GM12874 (cell line): ENCODE results near the gene DARS2.

ENCODE experiments used
- CTCF ChIP-seq: IDR thresholded peaks from 2 replicates; pipeline ENCODE4 v1.5.1; 2011; ENCODE audit warnings: low read depth, mild to moderate bottlenecking, control low read depth, low read length, moderate library complexity; ENCODE audit not compliant: insufficient read depth

Gene DARS2, protein sequence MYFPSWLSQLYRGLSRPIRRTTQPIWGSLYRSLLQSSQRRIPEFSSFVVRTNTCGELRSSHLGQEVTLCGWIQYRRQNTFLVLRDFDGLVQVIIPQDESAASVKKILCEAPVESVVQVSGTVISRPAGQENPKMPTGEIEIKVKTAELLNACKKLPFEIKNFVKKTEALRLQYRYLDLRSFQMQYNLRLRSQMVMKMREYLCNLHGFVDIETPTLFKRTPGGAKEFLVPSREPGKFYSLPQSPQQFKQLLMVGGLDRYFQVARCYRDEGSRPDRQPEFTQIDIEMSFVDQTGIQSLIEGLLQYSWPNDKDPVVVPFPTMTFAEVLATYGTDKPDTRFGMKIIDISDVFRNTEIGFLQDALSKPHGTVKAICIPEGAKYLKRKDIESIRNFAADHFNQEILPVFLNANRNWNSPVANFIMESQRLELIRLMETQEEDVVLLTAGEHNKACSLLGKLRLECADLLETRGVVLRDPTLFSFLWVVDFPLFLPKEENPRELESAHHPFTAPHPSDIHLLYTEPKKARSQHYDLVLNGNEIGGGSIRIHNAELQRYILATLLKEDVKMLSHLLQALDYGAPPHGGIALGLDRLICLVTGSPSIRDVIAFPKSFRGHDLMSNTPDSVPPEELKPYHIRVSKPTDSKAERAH

DNA sequence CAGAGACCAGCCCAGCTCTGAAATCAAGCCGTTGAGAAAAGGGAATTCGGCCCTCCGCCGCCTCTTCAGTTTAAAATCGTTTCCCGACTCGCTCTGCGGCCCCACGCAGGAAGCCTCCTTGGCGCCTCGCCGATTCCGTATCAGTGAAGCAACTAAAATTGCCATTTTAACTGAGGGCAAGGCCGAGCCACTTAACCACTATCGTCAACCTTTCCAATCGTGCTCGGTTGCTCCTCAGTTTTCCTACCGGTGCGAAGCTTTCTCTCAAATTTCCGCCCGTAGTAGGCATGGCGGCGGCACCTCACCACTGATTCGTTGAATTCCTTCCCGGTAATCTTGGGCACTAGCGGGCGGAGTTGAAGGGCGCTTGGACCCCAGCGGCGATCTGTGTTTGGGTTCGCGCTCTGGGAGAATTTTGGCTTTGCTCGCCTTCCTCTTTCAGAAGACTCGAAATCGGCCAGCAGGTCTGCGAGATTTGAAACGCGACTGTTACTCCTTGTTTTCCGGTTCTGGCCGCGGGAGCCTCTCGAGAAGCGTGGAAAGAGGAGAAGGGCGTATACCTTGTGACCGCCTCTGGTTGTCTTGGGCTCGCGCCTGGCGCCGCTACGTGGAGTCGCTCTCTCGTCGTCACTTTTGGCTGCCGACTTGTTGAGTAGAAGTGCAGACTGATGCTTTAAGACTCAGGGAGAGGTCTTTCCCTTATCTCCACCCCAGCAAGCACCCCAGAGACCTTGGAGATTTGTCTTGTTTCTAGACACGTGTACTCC lies at the start of gene DARS2, which contains the start of gene CENPL:
Gene DARS2, plus strand, starts transcription at position 359 of the 767 bp plus-strand sequence. CDS start 557 bp downstream, outside the sequence.
Gene CENPL, minus strand, starts transcription at position 569 of the 767 bp plus-strand sequence. CDS start 13,584 bp downstream, outside the sequence.
- TF ChIP-seq CTCF, result no peak

DNA sequence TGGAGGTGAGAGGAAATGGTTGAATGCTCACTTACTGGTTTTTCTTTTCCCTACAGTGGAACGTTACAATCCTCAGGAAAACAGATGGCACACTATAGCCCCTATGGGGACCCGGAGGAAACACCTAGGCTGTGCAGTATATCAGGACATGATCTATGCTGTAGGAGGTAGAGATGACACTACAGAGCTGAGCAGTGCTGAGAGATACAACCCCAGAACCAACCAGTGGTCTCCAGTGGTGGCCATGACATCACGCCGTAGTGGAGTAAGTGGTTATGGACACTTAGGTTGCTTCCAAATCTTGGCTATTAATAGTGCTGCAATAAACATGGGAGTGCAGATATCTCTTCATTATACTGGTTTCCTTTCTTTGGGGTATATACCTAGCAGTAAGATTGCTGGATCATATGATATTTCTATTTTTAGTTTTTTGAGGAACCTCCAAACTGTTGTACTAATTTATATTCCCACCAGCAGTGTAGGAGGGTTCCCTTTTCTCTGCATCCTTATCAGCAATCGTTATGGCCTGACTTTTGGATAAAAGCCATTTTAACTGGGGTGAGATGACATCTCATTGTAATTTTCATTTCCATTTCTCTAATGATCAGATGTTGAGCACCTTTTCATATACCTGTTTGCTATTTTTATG lies 48.8 kb upstream of the DARS2 start:
- TF ChIP-seq CTCF, result no peak

DNA sequence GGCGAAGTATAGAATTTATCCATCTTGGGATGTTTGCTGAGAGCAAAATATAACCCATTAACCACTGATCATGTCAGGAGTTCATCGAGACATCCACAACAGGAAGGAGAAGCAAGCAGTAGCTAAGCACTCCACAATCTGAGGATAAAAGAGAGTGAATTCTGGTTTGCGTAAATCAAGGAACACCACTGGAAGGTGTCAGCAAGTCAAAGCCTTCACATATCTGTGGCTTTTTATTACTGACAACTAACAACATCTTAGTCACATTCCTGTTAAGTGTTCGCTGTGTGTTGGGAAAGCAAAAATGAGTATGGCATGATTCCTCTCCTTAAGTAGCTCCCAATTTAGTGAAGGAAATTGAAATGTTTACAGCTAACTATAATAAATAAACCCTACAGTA lies 44.5 kb upstream of the DARS2 start:
- no peak for TF ChIP-seq CTCF

- TF ChIP-seq CTCF, result no peak
These were observed 39.5 kb upstream of the DARS2 start for GRCh38 chr1:173784997-173785396.

DNA sequence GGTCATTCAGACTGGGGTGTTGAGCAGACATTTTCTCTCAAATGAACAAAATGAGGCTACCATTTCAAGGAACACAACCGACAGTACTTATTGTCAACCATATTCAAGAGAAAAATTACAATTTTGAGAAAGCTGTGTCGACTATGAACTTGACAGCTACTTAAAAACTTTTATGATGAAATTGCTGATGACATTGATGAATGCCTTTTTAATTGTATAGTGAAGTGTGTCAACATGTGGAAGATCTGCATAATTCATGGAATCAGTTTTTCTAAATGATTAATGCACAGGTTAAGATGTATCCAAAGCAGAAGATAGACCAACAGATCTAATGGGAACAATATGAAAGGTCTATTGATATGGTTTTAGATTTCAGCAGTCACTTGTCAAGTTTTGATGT lies 34.6 kb upstream of the DARS2 start:
- no peak for TF ChIP-seq CTCF

DNA sequence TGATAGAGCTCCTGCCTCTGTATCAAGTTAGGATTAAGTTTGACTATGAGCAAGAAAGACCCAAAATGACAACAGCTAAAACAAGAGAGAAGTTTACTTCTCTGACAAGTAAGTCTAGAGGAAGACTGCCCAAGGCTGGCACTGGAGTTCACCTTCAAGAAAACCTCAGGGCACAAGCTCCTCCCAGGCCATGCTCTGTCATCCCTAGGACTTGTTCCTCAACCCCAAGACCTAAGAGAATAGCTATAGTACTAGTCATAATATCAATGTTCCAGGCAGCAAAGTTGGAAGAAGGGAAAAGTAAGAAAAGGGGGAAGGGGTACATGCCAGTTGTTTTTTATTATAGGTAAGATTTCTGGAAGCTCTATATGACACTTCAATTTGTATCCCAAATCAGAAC lies 26.4 kb upstream of the DARS2 start:
- TF ChIP-seq CTCF, result no peak
